Measurements from ENCODE around the gene SELENOP. TPM values are rescaled to one million over a fixed set of nuclear protein-coding genes. Genes with fewer than 3 reads are reported as not detected.

The SELENOP gene
- total RNA-seq, 1 experiment from 2014 or later, result 153 TPM

GRCh38 chr5:42804717-42805339 is 6.9 kb downstream of the SELENOP start:
- no peak overlapping the region for H3K27ac Mint-ChIP-seq (ENCODE audit: unreplicated experiment)
- no peaks in the 10 kb centered on the region for H3K27me3 Mint-ChIP-seq (ENCODE audit: insufficient read depth, unreplicated experiment)
- CTCF ChIA-PET, result no interaction called here
- Histone ChIP-seq H3K4me1 (no peaks in the 10 kb centered on the region), H3K27me3 (replicated peaks; ENCODE audit: control insufficient read depth, insufficient read depth, low read length) (no peaks in the 10 kb centered on the region), H3K36me3 (ENCODE audit: control insufficient read depth, insufficient read depth, low read length) (0 out of 2 replicates have a peak, but pooled peaks cover 2% of the 10 kb centered on the region), H3K9me3 (no peaks in the 10 kb centered on the region), H3K4me3 (ENCODE audit: low read depth, low read length) (no peak overlapping the region)
- POLR2A ChIA-PET, result no interaction called here
- H3K4me3 Mint-ChIP-seq (ENCODE audit: unreplicated experiment), result no peak overlapping the region
- BruUV-seq (replicated peaks), result no TSS peak
- intact Hi-C loops (cut with micrococcal nuclease; ENCODE audit: unreplicated experiment), result no loop called here
- peaks cover 29% of the 10 kb centered on the region for H3K36me3 Mint-ChIP-seq (ENCODE audit: insufficient read depth, unreplicated experiment)
- H3K9me3 Mint-ChIP-seq (ENCODE audit: unreplicated experiment), result no peaks in the 10 kb centered on the region
- DNase-seq, result no peak
- TF ChIP-seq CTCF (IDR thresholded peaks at IDR 0.05; ENCODE audit: insufficient read depth in 1 of 2, low read depth in 1 of 2, low read length in 1 of 2, severe bottlenecking in 1 of 2, unreplicated experiment in 1 of 2), result no peak
- peaks cover 11% of the 10 kb centered on the region for H3K4me1 Mint-ChIP-seq (ENCODE audit: low read depth, unreplicated experiment)

DNA sequence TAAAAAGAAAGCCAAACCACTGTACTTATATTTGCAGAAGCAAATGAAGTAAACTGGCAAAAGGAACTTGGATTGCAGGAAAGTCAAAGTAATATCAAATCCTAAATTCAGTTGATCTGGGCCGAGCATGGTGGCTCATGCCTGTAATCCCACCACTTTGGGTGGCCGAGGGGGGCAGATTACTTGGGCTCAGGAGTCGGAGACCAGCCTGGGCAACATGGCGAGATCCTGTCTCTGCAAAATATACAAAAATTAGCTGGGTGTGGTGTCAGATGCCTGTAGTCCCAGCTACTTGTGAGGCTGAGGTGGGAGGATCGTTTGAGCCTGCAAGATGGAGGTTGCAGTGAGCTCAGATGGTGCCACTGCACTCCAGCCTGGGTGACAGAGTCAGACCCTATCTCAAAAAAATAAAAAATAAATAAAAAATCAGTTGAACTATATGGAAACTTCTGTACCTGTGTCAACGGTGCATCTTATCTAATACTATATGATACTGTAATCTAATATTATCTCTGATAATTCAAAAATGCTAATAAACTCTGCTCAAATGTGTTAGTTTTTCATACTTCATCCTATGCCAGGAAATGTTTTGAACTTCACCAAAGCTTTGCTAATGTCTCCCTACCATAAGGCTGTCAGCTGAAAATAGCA is 10.1 kb downstream of the SELENOP start:
- POLR2A ChIA-PET, result no interaction called here
- intact Hi-C loops (cut with micrococcal nuclease; ENCODE audit: unreplicated experiment), result no loop called here
- no peak for TF ChIP-seq CTCF (IDR thresholded peaks at IDR 0.05; ENCODE audit: insufficient read depth in 1 of 2, low read depth in 1 of 2, low read length in 1 of 2, severe bottlenecking in 1 of 2, unreplicated experiment in 1 of 2)
- H3K9me3 Mint-ChIP-seq (ENCODE audit: unreplicated experiment), result no peaks in the 10 kb centered on the region
- no peaks in the 10 kb centered on the region; the same call in 1 of the 2 replicates for H3K4me1 ChIP-seq
- H3K4me3 ChIP-seq (ENCODE audit: low read depth, low read length), result no peak overlapping the region
- no peaks in the 10 kb centered on the region for H3K27me3 ChIP-seq (replicated peaks; ENCODE audit: control insufficient read depth, insufficient read depth, low read length)
- DNase-seq, result no peak
- H3K9me3 ChIP-seq, result 0 out of 2 replicates have a peak, but pooled peaks cover under 1% of the 10 kb centered on the region
- no TSS peak for BruUV-seq (replicated peaks)
- H3K27me3 Mint-ChIP-seq (ENCODE audit: insufficient read depth, unreplicated experiment), result no peaks in the 10 kb centered on the region
- no peak overlapping the region for H3K27ac Mint-ChIP-seq (ENCODE audit: unreplicated experiment)
- no peaks in the 10 kb centered on the region for H3K4me1 Mint-ChIP-seq (ENCODE audit: low read depth, unreplicated experiment)
- CTCF ChIA-PET, result no interaction called here
- H3K36me3 Mint-ChIP-seq (ENCODE audit: insufficient read depth, unreplicated experiment), result peaks cover 25% of the 10 kb centered on the region
- H3K36me3 ChIP-seq (ENCODE audit: control insufficient read depth, insufficient read depth, low read length), result 0 out of 2 replicates have a peak, but pooled peaks cover 2% of the 10 kb centered on the region
- no peak overlapping the region for H3K4me3 Mint-ChIP-seq (ENCODE audit: unreplicated experiment)

GRCh38 chr5:42800748-42801330 is 10.9 kb downstream of the SELENOP start:
- H3K4me1 Mint-ChIP-seq (ENCODE audit: low read depth, unreplicated experiment), result no peaks in the 10 kb centered on the region
- ChIA-PET CTCF (no interaction called here), POLR2A (no interaction called here)
- no peak for TF ChIP-seq CTCF (IDR thresholded peaks at IDR 0.05; ENCODE audit: insufficient read depth in 1 of 2, low read depth in 1 of 2, low read length in 1 of 2, severe bottlenecking in 1 of 2, unreplicated experiment in 1 of 2)
- H3K36me3 Mint-ChIP-seq (ENCODE audit: insufficient read depth, unreplicated experiment), result peaks cover 17% of the 10 kb centered on the region
- no peak for DNase-seq
- H3K4me3 Mint-ChIP-seq (ENCODE audit: unreplicated experiment), result no peak overlapping the region
- Histone ChIP-seq H3K27me3 (replicated peaks; ENCODE audit: control insufficient read depth, insufficient read depth, low read length) (no peaks in the 10 kb centered on the region), H3K4me3 (ENCODE audit: low read depth, low read length) (no peak overlapping the region), H3K36me3 (ENCODE audit: control insufficient read depth, insufficient read depth, low read length) (0 out of 2 replicates have a peak, but pooled peaks cover 2% of the 10 kb centered on the region), H3K9me3 (0 out of 2 replicates have a peak, but pooled peaks cover 3% of the 10 kb centered on the region), H3K4me1 (no peaks in the 10 kb centered on the region; the same call in 1 of the 2 replicates)
- H3K9me3 Mint-ChIP-seq (ENCODE audit: unreplicated experiment), result no peaks in the 10 kb centered on the region
- no peak overlapping the region for H3K27ac Mint-ChIP-seq (ENCODE audit: unreplicated experiment)
- BruUV-seq (replicated peaks), result TSS peak; percentile 42
- intact Hi-C loops (cut with micrococcal nuclease; ENCODE audit: unreplicated experiment), result no loop called here
- H3K27me3 Mint-ChIP-seq (ENCODE audit: insufficient read depth, unreplicated experiment), result no peaks in the 10 kb centered on the region
